SK-N-SH (cell line): Measurements from ENCODE around the gene CDKL4. TPM values are rescaled to one million over a fixed set of nuclear protein-coding genes. Genes with fewer than 3 reads are reported as not detected.

Experiments
- CTCF ChIA-PET: fragments of 300-600, 350-600 bp; formaldehyde crosslinking; extraction: SDS; loops from one replicate; lab custom pipeline; 2021; lab: Yijun Ruan, JAX
- POLR2A ChIA-PET: fragments of 350-600 bp; sonication (Branson Sonifier 250); formaldehyde crosslinking; extraction: SDS; loops from one replicate; lab custom pipeline; 2020; ENCODE audit warnings: antibody characterized with exemption, inconsistent platforms; lab: Yijun Ruan, JAX
- DNase-seq: peaks from one replicate; pipeline ENCODE4 v3.0.0; 2012
- H2AFZ ChIP-seq: fragments of 200-600 bp; sonication (generic); 2 replicates; pipeline ENCODE4 v1.8.1; 2016; ENCODE audit warnings: antibody characterized with exemption, mild to moderate bottlenecking, low read depth
- H3F3A ChIP-seq: fragments of 200-600 bp; sonication (generic); replicated peaks from 2 replicates; pipeline ENCODE3; 2016; ENCODE audit warnings: antibody characterized with exemption, mild to moderate bottlenecking; ENCODE audit not compliant: insufficient read depth
- H3K27ac ChIP-seq, 2 experiments: fragments of 200-500 bp in 1 of 2; fragments of 200-600 bp in 1 of 2; sonication (Bioruptor generic) in 1 of 2; sonication (generic), shearing (Covaris generic) in 1 of 2; 2 replicates each; pipeline versions ENCODE4 v1.5.1 to v1.6.1; 2014 to 2016; ENCODE audit warnings: low read depth in 2 of 2, inconsistent platforms in 1 of 2, low read length in 1 of 2, mild to moderate bottlenecking in 1 of 2, mixed read lengths in 1 of 2
- H3K27me3 ChIP-seq: fragments of 200-600 bp; sonication (generic), shearing (Covaris generic); 2 replicates; pipeline ENCODE4 v1.6.1; 2016; ENCODE audit warnings: mixed run types; ENCODE audit not compliant: insufficient read depth
- H3K36me3 ChIP-seq, 2 experiments: fragments of 200-500 bp in 1 of 2; fragments of 200-600 bp in 1 of 2; sonication (Bioruptor generic) in 1 of 2; sonication (generic) in 1 of 2; replicated peaks in 1 of 2; 2 replicates each; pipeline versions ENCODE3 to v1.5.1; 2014 to 2016; ENCODE audit warnings: low read length in 1 of 2, mild to moderate bottlenecking in 1 of 2; ENCODE audit not compliant: insufficient read depth in 2 of 2, control insufficient read depth in 1 of 2
- H3K4me1 ChIP-seq, 2 experiments: fragments of 200-500 bp in 1 of 2; fragments of 200-600 bp in 1 of 2; sonication (Bioruptor generic) in 1 of 2; sonication (generic), shearing (Covaris generic) in 1 of 2; 2 replicates each; pipeline versions ENCODE4 v1.5.1 to v1.6.1; 2014 to 2016; ENCODE audit warnings: low read depth in 1 of 2, low read length in 1 of 2, mixed run types in 1 of 2; ENCODE audit not compliant: insufficient read depth in 2 of 2, control insufficient read depth in 1 of 2
- H3K4me2 ChIP-seq: fragments of 200-600 bp; sonication (generic), shearing (Covaris generic); 2 replicates; pipeline ENCODE4 v1.6.1; 2017; ENCODE audit warnings: mixed run types
- H3K4me3 ChIP-seq, 2 experiments: fragments of 200-500 bp in 1 of 2; fragments of 200-600 bp in 1 of 2; sonication (Bioruptor generic) in 1 of 2; sonication (generic), shearing (Covaris generic) in 1 of 2; 2 replicates each; pipeline versions ENCODE4 v1.5.1 to v1.8.1; 2014 to 2016; ENCODE audit warnings: low read depth in 2 of 2, inconsistent platforms in 1 of 2, low read length in 1 of 2, mild to moderate bottlenecking in 1 of 2, mixed read lengths in 1 of 2, moderate library complexity in 1 of 2
- H3K79me2 ChIP-seq: fragments of 200-600 bp; sonication (generic); 2 replicates; pipeline ENCODE4 v1.8.1; 2017; ENCODE audit warnings: mild to moderate bottlenecking; ENCODE audit not compliant: insufficient read depth
- H3K9ac ChIP-seq: fragments of 200-600 bp; sonication (generic); 2 replicates; pipeline ENCODE4 v1.6.1; 2017; ENCODE audit warnings: mixed run types
- H3K9me2 ChIP-seq: fragments of 200-600 bp; sonication (generic); 2 replicates; pipeline ENCODE4 v1.6.1; 2017; ENCODE audit warnings: mixed run types
- H3K9me3 ChIP-seq: fragments of 200-600 bp; sonication (generic); 2 replicates; pipeline ENCODE4 v1.6.1; 2017; ENCODE audit warnings: mixed run types, mild to moderate bottlenecking, moderate library complexity
- H4K20me1 ChIP-seq: fragments of 200-600 bp; sonication (generic); 2 replicates; pipeline ENCODE4 v1.6.1; 2017; ENCODE audit warnings: mild to moderate bottlenecking, mixed run types; ENCODE audit not compliant: insufficient read depth
- CHD2 ChIP-seq: fragments of 150-350 bp; IDR thresholded peaks from 2 replicates; pipeline ENCODE4 v1.6.1; 2018; ENCODE audit warnings: low read length; ENCODE audit not compliant: partially characterized antibody
- ELF1 ChIP-seq: IDR thresholded peaks from 2 replicates; pipeline ENCODE4 v1.4.0; 2012
- EZH2phosphoT487 ChIP-seq: fragments of 200-600 bp; sonication (generic); IDR thresholded peaks from 2 replicates; pipeline ENCODE4 v1.6.1; 2017; ENCODE audit warnings: low read depth, mixed run types, mild to moderate bottlenecking, antibody characterized with exemption, moderate library complexity, borderline replicate concordance
- FOSL2 ChIP-seq: IDR thresholded peaks from 2 replicates; pipeline ENCODE4 v1.4.0; 2012; ENCODE audit warnings: low read depth, mild to moderate bottlenecking, moderate library complexity, borderline replicate concordance
- FOXJ3 ChIP-seq: sonication (generic); formaldehyde crosslinking; IDR thresholded peaks from 2 replicates; pipeline ENCODE4 v1.5.1; 2020; ENCODE audit warnings: mild to moderate bottlenecking, missing genetic modification reagents
- GABPA ChIP-seq: IDR thresholded peaks from 2 replicates; pipeline ENCODE4 v1.4.0; 2012; ENCODE audit warnings: low read depth, mild to moderate bottlenecking
- IRF3 ChIP-seq: fragments of 150-350 bp; IDR thresholded peaks from 2 replicates; pipeline ENCODE4 v1.6.1; 2016; ENCODE audit warnings: mild to moderate bottlenecking, low read depth, low read length
- MEF2A ChIP-seq: IDR thresholded peaks from 2 replicates; pipeline ENCODE4 v1.4.0; 2012; ENCODE audit warnings: low read depth, borderline replicate concordance
- MXI1 ChIP-seq: IDR thresholded peaks from 2 replicates; pipeline ENCODE4 v1.6.1; 2012; ENCODE audit warnings: mild to moderate bottlenecking, low read depth, low read length, improper control_type of control experiment
- NRF1 ChIP-seq: IDR thresholded peaks from 2 replicates; pipeline ENCODE4 v1.6.1; 2012; ENCODE audit warnings: low read depth, mild to moderate bottlenecking, low read length
- PBX3 ChIP-seq: IDR thresholded peaks from 2 replicates; pipeline ENCODE4; 2012
- RAD21 ChIP-seq: IDR thresholded peaks from 2 replicates; pipeline ENCODE4 v1.6.1; 2012; ENCODE audit warnings: mild to moderate bottlenecking, low read length
- RFX5 ChIP-seq: IDR thresholded peaks from 2 replicates; pipeline ENCODE4 v1.6.1; 2012; ENCODE audit warnings: mild to moderate bottlenecking, improper control_type of control experiment, low read length
- RXRA ChIP-seq: IDR thresholded peaks from 2 replicates; pipeline ENCODE4 v1.4.0; 2012; ENCODE audit warnings: low read depth, mild to moderate bottlenecking, borderline replicate concordance
- SIN3A ChIP-seq: IDR thresholded peaks from 2 replicates; pipeline ENCODE4 v1.6.1; 2012; ENCODE audit warnings: low read depth, mild to moderate bottlenecking, low read length, moderate library complexity, borderline replicate concordance
- SMC3 ChIP-seq: IDR thresholded peaks from 2 replicates; pipeline ENCODE4 v1.6.1; 2012; ENCODE audit warnings: low read depth, low read length, improper control_type of control experiment
- TAF1 ChIP-seq: IDR thresholded peaks from 2 replicates; pipeline ENCODE4 v1.6.1; 2012; ENCODE audit warnings: low read depth, mild to moderate bottlenecking, low read length, moderate library complexity, borderline replicate concordance
- TCF12 ChIP-seq: IDR thresholded peaks from 2 replicates; pipeline ENCODE4 v1.4.0; 2012
- USF2 ChIP-seq: fragments of 150-350 bp; IDR thresholded peaks from 2 replicates; pipeline ENCODE4 v1.6.1; 2017; ENCODE audit warnings: antibody characterized with exemption, low read length, low read depth, borderline replicate concordance
- YY1 ChIP-seq: IDR thresholded peaks from 2 replicates; pipeline ENCODE4 v1.4.0; 2012; ENCODE audit warnings: low read depth, mild to moderate bottlenecking
- WGBS: methylation state at CpG from one replicate; pipeline ENCODE4 v1.1.6; 2017; ENCODE audit warnings: low lambda C conversion rate; 5-methylcytosine and 5-hydroxymethylcytosine counted together
- polyA plus RNA-seq, 3 experiments: library from polyadenylated mRNA; depleted of rRNA; stranded (reverse); fragments of >200 nt; gene quantifications; 2 replicates each; pipeline ENCODE4 v1.2.3, GENCODE V29; 2012

Gene CDKL4
- polyA plus RNA-seq, 1 of the 3 experiments (the other 2 are of a cell fraction), result 0.81 TPM

- H3K4me3 ChIP-seq, result no peak overlapping the region
- no peaks in the 10 kb centered on the region for H3K79me2 ChIP-seq
- CTCF ChIA-PET, result no interaction called here
- no peak for DNase-seq
- H3K36me3 ChIP-seq, result no peaks in the 10 kb centered on the region
- POLR2A ChIA-PET, result no interaction called here
- peaks cover 6 to 9% of the 10 kb centered on the region in 2 experiments; a peak in 3 of 4 replicates for H3K4me1 ChIP-seq
- H3K4me2 ChIP-seq, result no peak overlapping the region
- no peak overlapping the region for H2AFZ ChIP-seq
- no peak overlapping the region for H3K27ac ChIP-seq
- H3K27me3 ChIP-seq, result no peaks in the 10 kb centered on the region
- H3K9me2 ChIP-seq, result no peaks in the 10 kb centered on the region
- no peak for TF ChIP-seq CHD2
- TF ChIP-seq MEF2A, result no peak
- TF ChIP-seq TAF1, result no peak
- TF ChIP-seq, all 33 proteins: peak for 0
- Histone ChIP-seq H3K9ac (no peak overlapping the region), H4K20me1 (no peaks in the 10 kb centered on the region), H3F3A (no peaks in the 10 kb centered on the region), H3K9me3 (no peaks in the 10 kb centered on the region)
- 89% methylated on average over 3 of the region's 3 CpGs for WGBS
Measured at GRCh38 chr2:39145906-39146421, 97.8 kb downstream of the CDKL4 start.

GRCh38 chr2:39144416-39144815, 99.4 kb downstream of the CDKL4 start:
- Histone ChIP-seq H3K79me2 (no peaks in the 10 kb centered on the region), H2AFZ (no peak overlapping the region), H3K9me2 (no peaks in the 10 kb centered on the region), H3K9me3 (no peaks in the 10 kb centered on the region), H3K36me3 (no peaks in the 10 kb centered on the region), H3K27ac (no peak overlapping the region), H3K4me3 (no peak overlapping the region), H3K27me3 (no peaks in the 10 kb centered on the region), H4K20me1 (no peaks in the 10 kb centered on the region), H3F3A (no peaks in the 10 kb centered on the region), H3K9ac (no peak overlapping the region), H3K4me2 (no peak overlapping the region), H3K4me1 (peaks cover 10 to 13% of the 10 kb centered on the region in 2 experiments; a peak in 3 of 4 replicates)
- WGBS, result 96% methylated on average over 5 of the region's 5 CpGs
- POLR2A ChIA-PET, result no interaction called here
- no peak for DNase-seq
- TF ChIP-seq EZH2phosphoT487 (no peak), RFX5 (no peak), YY1 (no peak), NRF1 (no peak), PBX3 (no peak), RXRA (no peak)
- CTCF ChIA-PET, result interaction anchor here (1.5 to 1.6 kb wide), 2 partner anchors 16 to 86 kb away, joined by 3 to 5 read pairs; no protein-coding TSS in a partner anchor

- H3K9me3 ChIP-seq, result no peaks in the 10 kb centered on the region
- H4K20me1 ChIP-seq, result no peaks in the 10 kb centered on the region
- H3K9ac ChIP-seq, result no peak overlapping the region
- H3K9me2 ChIP-seq, result no peaks in the 10 kb centered on the region
- no peaks in the 10 kb centered on the region for H3K27me3 ChIP-seq
- no peak overlapping the region for H3K27ac ChIP-seq
- DNase-seq, result no peak
- no peaks in the 10 kb centered on the region for H3F3A ChIP-seq
- peaks cover 10 to 13% of the 10 kb centered on the region in 2 experiments; a peak in 3 of 4 replicates for H3K4me1 ChIP-seq
- H2AFZ ChIP-seq, result no peak overlapping the region
- H3K4me2 ChIP-seq, result no peak overlapping the region
- CTCF ChIA-PET, result interaction anchor here (0.6 to 2.1 kb wide), 7 partner anchors 15 to 86 kb away, joined by 3 to 6 read pairs (median 4); no protein-coding TSS in a partner anchor
- POLR2A ChIA-PET, result interaction anchor here (1.3 kb wide), 1 partner anchor 19 kb away, joined by 5 read pairs; no protein-coding TSS in a partner anchor
- no peak overlapping the region for H3K4me3 ChIP-seq
- no peaks in the 10 kb centered on the region for H3K79me2 ChIP-seq
- no peaks in the 10 kb centered on the region for H3K36me3 ChIP-seq
- 95% methylated on average over 3 of the region's 3 CpGs for WGBS
- TF ChIP-seq SMC3 (no peak), EZH2phosphoT487 (no peak), RAD21 (no peak), TCF12 (no peak), MEF2A (no peak), IRF3 (no peak), GABPA (no peak), ELF1 (no peak), SIN3A (no peak), MXI1 (no peak), FOXJ3 (CRISPR knock-in tag) (no peak), FOSL2 (no peak), USF2 (no peak)
Measured at GRCh38 chr2:39142904-39143605, 100.7 kb downstream of the CDKL4 start.
